DND-41 (cell line): Measurements from ENCODE around the gene CRYL1.

ENCODE experiments used
- CTCF ChIP-seq: IDR thresholded peaks from 2 replicates; pipeline ENCODE4 v1.5.1; 2012; ENCODE audit warnings: borderline replicate concordance, low read length, moderate library complexity, mild to moderate bottlenecking; ENCODE audit not compliant: poor library complexity, severe bottlenecking; ENCODE audit errors: extremely low read depth
- EZH2 ChIP-seq: IDR thresholded peaks from 3 replicates; pipeline ENCODE4 v1.6.1; 2012; ENCODE audit warnings: borderline replicate concordance, low read depth, mild to moderate bottlenecking, moderate library complexity, low read length, inconsistent platforms; ENCODE audit not compliant: severe bottlenecking

- TF ChIP-seq CTCF (no peak), EZH2 (no peak)
These were observed 124.1 kb downstream of the CRYL1 start for GRCh38 chr13:20401531-20401930.
